HCT116 (cell line): ENCODE measurements around the gene LDLRAD4. TPM values are rescaled to one million over a fixed set of nuclear protein-coding genes. Genes with fewer than 3 reads are reported as not detected.

Source experiments
- ATAC-seq: fragments of 200-7000 bp; cut with Tn5 transposase; 2 replicates; pipeline ENCODE4 v1.9.1; 2020; ENCODE audit warnings: mild to moderate bottlenecking, moderate library complexity
- BruUV-seq: library from RNA; stranded (reverse); fragments of 400-500 nt; replicated peaks from 2 replicates; lab custom pipeline; 2021; lab: Mats Ljungman, UMichigan
- CTCF ChIA-PET: fragments of 300-600 bp; sonication (Branson Sonifier 250); formaldehyde crosslinking; loops from one replicate; lab custom pipeline; 2021; ENCODE audit warnings: antibody characterized with exemption; lab: Charles Lee
- POLR2A ChIA-PET: fragments of 300-600, 350-600 bp; sonication (Branson Sonifier 250); formaldehyde crosslinking; loops from one replicate; lab custom pipeline; 2021; ENCODE audit warnings: antibody characterized with exemption; lab: Charles Lee
- RAD21 ChIA-PET, 2 experiments: fragments of 300-600 bp; sonication (Branson Sonifier 250); formaldehyde crosslinking; loops; one replicate each; lab custom pipeline; 2023; ENCODE audit warnings: low total read pairs in 2 of 2; ENCODE audit not compliant: uncharacterized antibody in 2 of 2, unreplicated experiment in 2 of 2, low non-redundant PET in 1 of 2; lab: Charles Lee
- DNase-seq: peaks from one replicate; pipeline ENCODE4 v3.0.0-alpha.2; 2010; ENCODE audit warnings: low read depth, low spot score
- H2AFZ ChIP-seq: fragments of 200-600 bp; shearing (Covaris generic), sonication (generic); 2 replicates; pipeline ENCODE4 v1.6.1; 2017; ENCODE audit warnings: low read depth, mixed run types, mixed read lengths, antibody characterized with exemption, low read length; ENCODE audit not compliant: poor library complexity, severe bottlenecking
- H3K27ac ChIP-seq: 2 replicates; pipeline ENCODE4 v1.5.1; 2012; ENCODE audit warnings: low read depth, low read length
- H3K27me3 ChIP-seq: fragments of 200-600 bp; sonication (generic); 2 replicates; pipeline ENCODE4 v1.6.1; 2016; ENCODE audit warnings: mixed run types, low read length, mixed read lengths; ENCODE audit not compliant: insufficient read depth
- H3K36me3 ChIP-seq, 2 experiments: fragments of 200-500 bp in 1 of 2; fragments of 200-600 bp in 1 of 2; sonication (Bioruptor generic) in 1 of 2; sonication (generic) in 1 of 2; 2 replicates each; pipeline versions ENCODE4 v1.5.1 to v1.6.1; 2014 to 2016; ENCODE audit warnings: low read length in 2 of 2, inconsistent platforms in 1 of 2, mixed read lengths in 1 of 2, mixed run types in 1 of 2; ENCODE audit not compliant: insufficient read depth in 2 of 2, control insufficient read depth in 1 of 2
- H3K4me1 ChIP-seq, 2 experiments: fragments of 200-600 bp in 1 of 2; sonication (generic) in 1 of 2; 2 replicates each; pipeline versions ENCODE4 v1.5.1 to v1.6.1; 2012 to 2017; ENCODE audit warnings: low read length in 2 of 2, inconsistent platforms in 1 of 2, mild to moderate bottlenecking in 1 of 2, mixed read lengths in 1 of 2, mixed run types in 1 of 2, moderate library complexity in 1 of 2; ENCODE audit not compliant: insufficient read depth in 2 of 2, control insufficient read depth in 1 of 2
- H3K4me2 ChIP-seq: fragments of 200-600 bp; sonication (generic); 2 replicates; pipeline ENCODE4 v1.6.1; 2017; ENCODE audit warnings: mixed run types, low read length, mixed read lengths
- H3K4me3 ChIP-seq, 2 experiments: fragments of 200-600 bp in 1 of 2; sonication (generic) in 1 of 2; replicated peaks in 1 of 2; 2 replicates each; pipeline ENCODE4 v1.5.1; 2011 to 2016; ENCODE audit warnings: low read length in 2 of 2, control low read depth in 1 of 2, low read depth in 1 of 2, mild to moderate bottlenecking in 1 of 2, mixed read lengths in 1 of 2, mixed run types in 1 of 2
- H3K79me2 ChIP-seq: fragments of 200-600 bp; sonication (generic); 2 replicates; pipeline ENCODE4 v1.6.1; 2017; ENCODE audit warnings: mild to moderate bottlenecking, mixed run types, low read length, moderate library complexity, mixed read lengths; ENCODE audit not compliant: insufficient read depth
- H3K9ac ChIP-seq: fragments of 200-600 bp; sonication (generic); 2 replicates; pipeline ENCODE4 v1.6.1; 2016; ENCODE audit warnings: low read length, mixed read lengths
- H3K9me2 ChIP-seq: fragments of 200-600 bp; sonication (generic), shearing (Covaris generic); 2 replicates; pipeline ENCODE4 v1.6.1; 2017; ENCODE audit warnings: mixed run types, mild to moderate bottlenecking, moderate library complexity; ENCODE audit not compliant: insufficient read depth
- H3K9me3 ChIP-seq, 2 experiments: fragments of 200-500 bp in 1 of 2; fragments of 200-600 bp in 1 of 2; sonication (Bioruptor generic) in 1 of 2; sonication (generic) in 1 of 2; 2 replicates each; pipeline ENCODE4 v1.6.1; 2014 to 2017; ENCODE audit warnings: low read length in 2 of 2, mixed read lengths in 2 of 2, inconsistent platforms in 1 of 2, low read depth in 1 of 2, mild to moderate bottlenecking in 1 of 2, mixed run types in 1 of 2, moderate library complexity in 1 of 2; ENCODE audit not compliant: control insufficient read depth in 1 of 2, insufficient read depth in 1 of 2
- H4K20me1 ChIP-seq: fragments of 200-600 bp; sonication (generic), shearing (Covaris generic); 2 replicates; pipeline ENCODE4 v1.6.1; 2017; ENCODE audit warnings: mixed run types, mild to moderate bottlenecking, moderate library complexity; ENCODE audit not compliant: insufficient read depth
- ATF3 ChIP-seq: IDR thresholded peaks from 2 replicates; pipeline ENCODE4 v1.6.1; 2012
- CEBPB ChIP-seq: IDR thresholded peaks from 2 replicates; pipeline ENCODE4 v1.6.1; 2012; ENCODE audit warnings: low read depth
- MAX ChIP-seq: IDR thresholded peaks from 2 replicates; pipeline ENCODE4 v1.6.1; 2012
- intact Hi-C: fragments of 100-400 bp; cut with micrococcal nuclease; formaldehyde crosslinking; loops from 2 replicates; pipeline ENCODE4 v1.10.0; 2022
- total RNA-seq: library from RNA; stranded (reverse); gene quantifications from one replicate; pipeline ENCODE4 v1.2.1, GENCODE V29; 2021; ENCODE audit not compliant: unreplicated experiment

LDLRAD4 gene
- total RNA-seq, 1 experiment from 2014 or later = 1.2 TPM

- H3K9me3 ChIP-seq = no peaks in the 10 kb centered on the region
- TF ChIP-seq MAX (no peak), ATF3 (no peak)
- TF ChIP-seq, all 23 proteins: peak for 0
- Histone ChIP-seq H3K27me3 (no peaks in the 10 kb centered on the region), H3K9me2 (no peaks in the 10 kb centered on the region), H3K27ac (no peak overlapping the region), H3K79me2 (no peaks in the 10 kb centered on the region), H3K4me3 (no peak overlapping the region), H2AFZ (no peak overlapping the region), H3K9ac (no peak overlapping the region), H4K20me1 (no peaks in the 10 kb centered on the region), H3K4me2 (no peak overlapping the region), H3K4me1 (no peaks in the 10 kb centered on the region), H3K36me3 (no peaks in the 10 kb centered on the region)
- ChIA-PET RAD21 (no interaction called here), POLR2A (no interaction called here), CTCF (no interaction called here)
- BruUV-seq = no TSS peak
- intact Hi-C loops = no loop called here
- DNase-seq (no peak), ATAC-seq (no peak)
Measured at GRCh38 chr18:13183359-13183758, 35.2 kb upstream of the LDLRAD4 start.

GRCh38 chr18:13183790-13184189, 34.8 kb upstream of the LDLRAD4 start:
- no peak overlapping the region for H3K4me3 ChIP-seq
- TF ChIP-seq CEBPB = no peak
- TF ChIP-seq, all 23 proteins: peak for 0
- H3K9me2 ChIP-seq = no peaks in the 10 kb centered on the region
- no peak overlapping the region for H3K9ac ChIP-seq
- intact Hi-C loops = no loop called here
- no peaks in the 10 kb centered on the region for H3K79me2 ChIP-seq
- RAD21 ChIA-PET = no interaction called here
- CTCF ChIA-PET = no interaction called here
- POLR2A ChIA-PET = no interaction called here
- no peaks in the 10 kb centered on the region for H3K4me1 ChIP-seq
- no peaks in the 10 kb centered on the region for H4K20me1 ChIP-seq
- H3K9me3 ChIP-seq = no peaks in the 10 kb centered on the region
- DNase-seq (no peak), ATAC-seq (no peak)
- H3K36me3 ChIP-seq = no peaks in the 10 kb centered on the region
- no peak overlapping the region for H2AFZ ChIP-seq
- no peaks in the 10 kb centered on the region for H3K27me3 ChIP-seq
- BruUV-seq = no TSS peak
- H3K4me2 ChIP-seq = no peak overlapping the region
- no peak overlapping the region for H3K27ac ChIP-seq
